PC-9 (cell line): Measurements from ENCODE around the gene SMIM11.
"Not testable (repeated sequence)": the region's sequence is repeated elsewhere in the genome, so short reads cannot be mapped to it uniquely, and the experiment has no call there.

Experiments used
- CTCF ChIP-seq: fragments of 200-600 bp; sonication (generic); conservative IDR thresholded peaks from 2 replicates; pipeline ENCODE4 v1.6.1; 2017; ENCODE audit warnings: mixed run types, antibody characterized with exemption, mild to moderate bottlenecking, moderate library complexity
- EZH2 ChIP-seq: fragments of 200-600 bp; sonication (generic); IDR thresholded peaks from 2 replicates; pipeline ENCODE4 v1.8.0; 2017; ENCODE audit warnings: antibody characterized with exemption, low read depth

GRCh38 chr21:34429710-34430109 lies 54.4 kb downstream of the SMIM11 start:
- TF ChIP-seq EZH2, CTCF: not testable (repeated sequence)
